Calu3 (cell line): ENCODE data around the gene B3GNT4. TPM values are rescaled to one million over a fixed set of nuclear protein-coding genes. Genes with fewer than 3 reads are reported as not detected.

Source experiments
- BruUV-seq: library from RNA; stranded (reverse); fragments of 400-500 nt; replicated peaks from 2 replicates; lab custom pipeline; 2021; lab: Mats Ljungman, UMichigan
- CTCF ChIA-PET: fragments of 300-600 bp; sonication (Branson Sonifier 250); formaldehyde crosslinking; loops from one replicate; lab custom pipeline; 2022; ENCODE audit warnings: antibody characterized with exemption; lab: Charles Lee
- DNase-seq: peaks from one replicate; pipeline ENCODE4 v3.0.0; 2022
- H3K27ac Mint-ChIP-seq: one replicate; pipeline ENCODE4 v1.8.0; 2022; ENCODE audit warnings: mixed read lengths; ENCODE audit not compliant: unreplicated experiment
- H3K27me3 Mint-ChIP-seq: one replicate; pipeline ENCODE4 v1.8.0; 2022; ENCODE audit warnings: mixed read lengths; ENCODE audit not compliant: unreplicated experiment
- H3K36me3 Mint-ChIP-seq: one replicate; pipeline ENCODE4 v1.8.0; 2022; ENCODE audit warnings: mild to moderate bottlenecking, moderate library complexity, mixed read lengths; ENCODE audit not compliant: insufficient read depth, unreplicated experiment
- H3K4me1 Mint-ChIP-seq: one replicate; pipeline ENCODE4 v1.8.0; 2022; ENCODE audit warnings: mild to moderate bottlenecking, low read depth, mixed read lengths; ENCODE audit not compliant: unreplicated experiment
- H3K4me3 Mint-ChIP-seq: one replicate; pipeline ENCODE4 v1.8.0; 2022; ENCODE audit warnings: mild to moderate bottlenecking, low read depth, moderate library complexity, mixed read lengths; ENCODE audit not compliant: unreplicated experiment
- H3K9me3 Mint-ChIP-seq: one replicate; pipeline ENCODE4 v1.8.0; 2022; ENCODE audit warnings: low read depth, mixed read lengths; ENCODE audit not compliant: unreplicated experiment
- intact Hi-C: fragments of 100-400 bp; cut with micrococcal nuclease; formaldehyde crosslinking; loops from one replicate; pipeline ENCODE4 v1.10.0; 2022; ENCODE audit not compliant: unreplicated experiment
- total RNA-seq: library from RNA; stranded (reverse); gene quantifications from 2 replicates; pipeline ENCODE4 v1.2.3, GENCODE V29; 2022
- TF ChIP-seq, protein P1 (sequence below): fragments of 200-600 bp; IDR thresholded peaks from one replicate; pipeline ENCODE4 v1.8.0; 2022; ENCODE audit warnings: antibody characterized with exemption; ENCODE audit not compliant: unreplicated experiment

Gene B3GNT4
- total RNA-seq, 1 experiment from 2014 or later: 0.47 TPM

DNA sequence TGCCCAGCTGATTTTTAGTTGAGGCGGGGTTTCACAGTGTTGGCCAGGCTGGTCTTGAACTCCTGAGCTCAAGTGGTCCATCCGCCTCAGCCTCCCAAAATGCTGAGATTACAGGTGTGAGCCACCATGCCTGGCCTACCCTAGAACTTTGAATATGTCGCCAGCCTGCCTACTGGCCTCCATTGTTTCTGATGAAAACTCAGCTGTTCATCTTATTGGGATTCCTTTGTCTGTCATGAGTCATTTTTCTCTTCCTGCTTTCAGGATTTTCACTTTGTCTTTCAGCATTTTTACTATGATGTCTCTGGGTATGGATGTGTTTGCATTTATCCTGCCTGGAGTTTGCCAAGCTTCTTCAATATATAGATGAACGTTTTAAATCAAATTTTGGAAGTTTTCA is 8.1 kb upstream of the B3GNT4 start:
- DNase-seq: no peak
- H3K4me1 Mint-ChIP-seq: peaks cover 8% of the 10 kb centered on the region
- H3K36me3 Mint-ChIP-seq: peaks cover 12% of the 10 kb centered on the region
- H3K9me3 Mint-ChIP-seq: peaks cover 6% of the 10 kb centered on the region
- no TSS peak for BruUV-seq
- no peak overlapping the region for H3K27ac Mint-ChIP-seq
- TF ChIP-seq, protein P1, sequence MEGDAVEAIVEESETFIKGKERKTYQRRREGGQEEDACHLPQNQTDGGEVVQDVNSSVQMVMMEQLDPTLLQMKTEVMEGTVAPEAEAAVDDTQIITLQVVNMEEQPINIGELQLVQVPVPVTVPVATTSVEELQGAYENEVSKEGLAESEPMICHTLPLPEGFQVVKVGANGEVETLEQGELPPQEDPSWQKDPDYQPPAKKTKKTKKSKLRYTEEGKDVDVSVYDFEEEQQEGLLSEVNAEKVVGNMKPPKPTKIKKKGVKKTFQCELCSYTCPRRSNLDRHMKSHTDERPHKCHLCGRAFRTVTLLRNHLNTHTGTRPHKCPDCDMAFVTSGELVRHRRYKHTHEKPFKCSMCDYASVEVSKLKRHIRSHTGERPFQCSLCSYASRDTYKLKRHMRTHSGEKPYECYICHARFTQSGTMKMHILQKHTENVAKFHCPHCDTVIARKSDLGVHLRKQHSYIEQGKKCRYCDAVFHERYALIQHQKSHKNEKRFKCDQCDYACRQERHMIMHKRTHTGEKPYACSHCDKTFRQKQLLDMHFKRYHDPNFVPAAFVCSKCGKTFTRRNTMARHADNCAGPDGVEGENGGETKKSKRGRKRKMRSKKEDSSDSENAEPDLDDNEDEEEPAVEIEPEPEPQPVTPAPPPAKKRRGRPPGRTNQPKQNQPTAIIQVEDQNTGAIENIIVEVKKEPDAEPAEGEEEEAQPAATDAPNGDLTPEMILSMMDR: no peak
- H3K4me3 Mint-ChIP-seq: no peak overlapping the region
- intact Hi-C loops: loop anchor here (10.0 kb wide), 1 partner anchor 281 kb away; the partner anchor contains the start of gene CFAP251
- CTCF ChIA-PET: interaction anchor here (0.7 kb wide), 1 partner anchor 928 kb away, joined by 3 read pairs; no protein-coding TSS in a partner anchor
- H3K27me3 Mint-ChIP-seq: peaks cover 56% of the 10 kb centered on the region

DNA sequence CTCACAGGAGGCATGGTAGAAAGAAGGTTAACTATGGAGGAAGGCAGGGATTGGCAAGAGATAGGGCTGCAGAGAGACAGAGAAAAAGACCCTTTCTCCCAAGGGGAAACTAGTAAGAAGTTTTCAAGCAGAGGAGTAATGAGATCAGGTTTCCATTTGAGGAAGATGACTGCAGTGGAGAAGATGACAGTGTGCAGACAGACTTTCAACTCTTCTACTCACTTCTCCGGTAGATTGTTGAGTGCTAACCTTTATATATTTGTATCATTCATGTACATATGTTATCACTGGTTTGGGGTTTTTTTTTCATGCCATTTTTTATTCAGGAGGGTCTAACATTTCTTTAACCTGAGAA is 5.9 kb upstream of the B3GNT4 start:
- intact Hi-C loops: loop anchor here (10.0 kb wide), 1 partner anchor 283 kb away; the partner anchor contains the start of gene CFAP251
- Mint-ChIP-seq H3K36me3 (peaks cover 5% of the 10 kb centered on the region), H3K9me3 (peaks cover 6% of the 10 kb centered on the region), H3K27ac (no peak overlapping the region), H3K27me3 (peaks cover 68% of the 10 kb centered on the region), H3K4me1 (peaks cover 8% of the 10 kb centered on the region), H3K4me3 (no peak overlapping the region)
- TF ChIP-seq, protein P1: no peak
- CTCF ChIA-PET: no interaction called here
- no peak for DNase-seq
- no TSS peak for BruUV-seq

DNA sequence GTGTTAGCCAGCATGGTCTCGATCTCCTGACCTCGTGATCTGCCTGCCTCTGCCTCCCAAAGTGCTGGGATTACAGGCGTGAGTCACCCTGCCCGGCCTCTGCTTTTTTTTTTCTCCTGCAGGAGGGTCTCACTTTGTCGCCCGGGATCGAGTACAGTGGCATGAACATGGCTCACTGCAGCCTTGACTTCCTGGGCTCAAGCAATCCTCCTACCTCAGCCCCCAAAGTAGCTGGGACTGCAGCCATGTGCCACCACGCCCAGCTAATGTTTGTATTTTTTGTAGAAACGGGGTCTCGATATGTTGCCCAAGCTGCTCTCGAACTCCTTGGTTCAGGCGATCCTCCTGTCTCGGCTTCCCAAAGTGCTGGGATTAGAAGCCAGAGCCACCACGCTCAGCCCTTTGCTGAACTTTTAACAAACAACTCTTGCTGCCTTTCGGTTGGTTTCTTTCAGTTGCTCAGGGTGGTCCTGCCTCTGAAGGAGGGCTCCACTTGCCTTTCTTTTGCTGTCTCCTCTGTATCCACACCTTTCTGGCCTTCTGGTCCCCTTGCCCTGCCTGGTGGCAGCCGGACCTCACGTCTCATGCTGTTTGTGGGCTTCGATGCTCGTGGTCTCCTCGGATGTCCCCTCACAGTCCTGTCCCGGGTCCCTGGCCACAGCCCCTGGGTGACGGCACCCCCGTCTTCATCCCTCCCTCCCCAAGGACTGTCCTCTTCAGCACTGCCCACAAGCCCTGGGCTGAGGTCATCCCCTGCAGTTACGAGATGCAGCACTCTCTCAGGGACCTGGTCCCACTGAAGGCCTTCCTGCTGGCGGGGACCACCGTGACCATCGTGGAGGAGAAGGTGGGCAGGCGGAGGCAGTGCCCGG is 3.8 kb upstream of the B3GNT4 start:
- no peak for DNase-seq
- peaks cover 6% of the 10 kb centered on the region for H3K9me3 Mint-ChIP-seq
- peaks cover 19% of the 10 kb centered on the region for H3K36me3 Mint-ChIP-seq
- TF ChIP-seq, protein P1: no peak
- H3K27me3 Mint-ChIP-seq: peaks cover 76% of the 10 kb centered on the region
- CTCF ChIA-PET: interaction anchor here (0.7 kb wide), 1 partner anchor 149 kb away, joined by 3 read pairs; no protein-coding TSS in a partner anchor
- BruUV-seq: no TSS peak
- intact Hi-C loops: loop anchor here (10.0 kb wide), 1 partner anchor 285 kb away; the partner anchor contains the start of gene CFAP251
- H3K4me1 Mint-ChIP-seq: peaks cover 8% of the 10 kb centered on the region
- no peak overlapping the region for H3K27ac Mint-ChIP-seq
- H3K4me3 Mint-ChIP-seq: no peak overlapping the region

DNA sequence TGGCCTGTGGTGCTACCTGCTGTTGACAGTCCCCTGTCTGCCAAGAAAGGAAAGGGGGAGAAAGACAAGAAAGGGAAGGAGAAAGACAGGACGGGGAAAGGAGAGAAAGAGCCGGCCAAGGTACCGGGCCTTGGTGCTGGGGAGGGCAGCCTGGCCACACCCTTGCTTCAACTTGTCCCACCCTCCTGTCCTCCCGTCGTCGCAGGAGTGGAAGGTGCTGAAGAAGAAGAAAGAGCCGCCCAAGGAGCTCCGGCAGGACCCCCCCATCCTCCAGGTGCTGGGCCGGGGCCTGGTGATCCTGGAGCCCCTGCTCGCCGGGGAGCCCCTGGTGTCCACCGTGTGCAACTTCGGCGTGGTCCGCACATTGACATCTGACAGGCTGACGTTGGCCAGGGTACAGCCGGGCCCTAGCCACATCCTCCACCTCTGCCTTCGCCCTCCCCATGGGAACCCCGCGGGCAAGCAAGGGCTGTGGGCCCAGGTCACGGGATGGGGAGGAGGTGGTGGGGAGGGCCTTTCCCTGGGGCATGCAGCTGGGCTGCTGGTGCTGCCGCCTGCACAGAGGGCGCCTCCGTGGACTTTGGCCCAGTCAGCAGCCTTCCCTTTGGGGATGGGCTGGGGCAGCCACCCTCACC is 2.9 kb upstream of the B3GNT4 start:
- peaks cover 29% of the 10 kb centered on the region for H3K36me3 Mint-ChIP-seq
- BruUV-seq: no TSS peak
- intact Hi-C loops: no loop called here
- H3K9me3 Mint-ChIP-seq: peaks cover 4% of the 10 kb centered on the region
- no peak overlapping the region for H3K4me3 Mint-ChIP-seq
- peaks cover 77% of the 10 kb centered on the region for H3K27me3 Mint-ChIP-seq
- CTCF ChIA-PET: no interaction called here
- no peak for DNase-seq
- H3K27ac Mint-ChIP-seq: no peak overlapping the region
- TF ChIP-seq, protein P1: no peak
- peaks cover 8% of the 10 kb centered on the region for H3K4me1 Mint-ChIP-seq
